NK-92 treated with Interleukin-12 subunit alpha and Interleukin-12 subunit beta, amount 100 ng/mL, for 24 hours (cell line): ENCODE results near the gene LTBR.

Experiments used
- DNase-seq: peaks from one replicate; lab custom pipeline; 2025; lab: John Stamatoyannopoulos, UW

LTBR gene

DNA sequence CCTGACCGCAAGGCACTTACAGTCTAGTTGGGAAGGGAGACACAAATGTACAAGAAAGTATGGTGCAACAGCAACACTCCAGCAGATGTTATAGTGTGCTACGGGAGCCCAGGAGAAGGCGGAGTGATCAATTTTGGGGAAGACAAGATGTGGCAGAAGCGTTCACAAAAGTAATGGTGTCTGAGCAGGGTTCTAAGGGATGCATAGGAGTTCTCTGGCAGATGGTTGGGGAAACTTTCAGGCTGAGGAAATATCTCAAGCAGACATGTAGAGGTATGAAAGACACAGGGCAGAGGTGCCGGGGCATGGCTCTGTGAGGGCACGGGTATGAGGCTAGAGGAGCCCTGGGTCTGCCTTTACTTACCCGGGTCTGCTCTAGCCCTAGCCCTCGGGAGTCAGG, 37.0 kb upstream of the LTBR start:
- no peak for DNase-seq

GRCh38 chr12:6347367-6348338, 36.3 kb upstream of the LTBR start:
- no peak for DNase-seq

DNA sequence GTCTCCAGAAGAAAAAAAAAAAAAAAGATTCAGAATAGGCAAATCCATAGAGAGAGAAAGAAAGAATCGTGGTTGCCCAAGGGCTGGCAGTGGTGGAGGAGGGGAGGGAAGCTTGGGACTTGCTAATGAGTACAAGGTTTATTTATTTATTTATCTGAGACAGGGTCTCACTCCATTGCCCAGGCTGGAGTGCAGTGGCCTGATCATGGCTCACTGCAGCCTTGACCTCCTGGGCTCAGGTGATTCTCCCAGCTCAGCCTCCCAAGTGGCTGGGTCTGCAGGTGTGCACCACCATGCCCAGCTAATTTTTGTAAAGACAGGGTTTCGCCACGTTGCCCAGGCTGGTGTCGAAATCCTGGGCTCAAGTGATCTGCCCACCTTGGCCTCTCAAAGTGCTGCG, 32.3 kb upstream of the LTBR start:
- no peak for DNase-seq

- no peak for DNase-seq
Measured at GRCh38 chr12:6352193-6353173, 31.5 kb upstream of the LTBR start.

- DNase-seq = no peak
Measured at GRCh38 chr12:6354495-6355393, 29.2 kb upstream of the LTBR start.

DNA sequence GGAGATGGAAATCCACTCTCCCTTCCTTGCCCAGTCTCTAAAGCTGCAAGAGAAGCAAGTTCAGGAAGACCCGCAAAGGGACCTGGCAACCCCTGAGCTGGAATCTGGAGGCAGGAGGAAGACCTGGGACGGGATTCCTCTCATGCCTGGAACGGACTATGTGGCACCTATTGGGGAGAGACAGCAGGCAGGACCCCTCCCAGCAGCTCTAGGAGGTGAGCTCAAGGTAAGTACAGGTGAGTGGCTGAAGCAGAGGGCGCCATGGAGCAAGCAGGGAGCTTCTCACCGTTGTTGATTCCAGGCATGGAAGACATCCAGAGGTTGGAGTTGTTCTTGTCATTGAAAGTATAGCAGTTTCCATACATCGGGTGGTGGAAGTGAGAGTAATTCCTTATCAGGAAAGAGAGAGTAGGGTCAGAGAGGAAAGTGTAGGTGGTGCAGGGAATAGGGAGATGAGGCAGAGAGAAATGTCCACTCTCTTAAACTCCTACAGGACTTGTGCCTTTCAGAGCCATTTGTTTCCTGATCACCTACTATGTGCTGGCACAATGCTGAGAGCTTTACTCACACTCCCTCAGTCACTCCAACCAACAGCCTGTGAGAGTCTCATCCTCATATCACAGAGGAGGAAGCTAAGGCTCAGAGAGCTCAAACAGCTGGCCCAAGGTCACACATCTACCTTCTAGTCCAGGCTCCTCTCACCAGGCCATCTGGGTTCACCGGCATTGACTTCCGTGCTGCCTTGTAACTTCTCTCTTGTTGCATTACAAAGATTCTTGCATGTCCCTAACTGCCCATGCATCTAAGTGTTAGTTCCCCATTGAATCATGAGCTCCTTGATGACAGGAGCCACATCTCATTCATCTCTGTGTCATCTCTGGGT, 28.2 kb upstream of the LTBR start:
- DNase-seq = no peak

DNA sequence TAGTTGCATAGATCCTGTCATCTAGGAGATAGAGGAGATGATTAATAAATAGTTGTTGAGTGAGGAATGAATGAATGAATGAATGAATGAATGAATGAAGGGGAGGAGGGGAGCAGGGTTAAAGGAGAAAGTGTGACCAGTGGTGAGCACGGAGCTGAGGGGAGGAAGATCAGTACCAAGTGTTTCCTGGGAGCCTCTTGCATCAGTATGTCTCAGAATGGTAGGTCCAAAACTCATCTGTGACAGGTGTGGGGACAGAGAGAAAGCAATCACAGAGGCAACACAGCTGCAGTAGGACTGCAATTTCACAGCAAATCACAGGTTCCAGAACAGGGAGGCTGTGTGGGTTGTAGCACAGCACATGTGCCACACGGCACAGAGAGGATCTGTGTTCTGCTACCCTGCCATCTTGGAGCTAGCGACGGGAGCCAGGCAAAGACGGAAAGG, 27.6 kb upstream of the LTBR start:
- no peak for DNase-seq

DNA sequence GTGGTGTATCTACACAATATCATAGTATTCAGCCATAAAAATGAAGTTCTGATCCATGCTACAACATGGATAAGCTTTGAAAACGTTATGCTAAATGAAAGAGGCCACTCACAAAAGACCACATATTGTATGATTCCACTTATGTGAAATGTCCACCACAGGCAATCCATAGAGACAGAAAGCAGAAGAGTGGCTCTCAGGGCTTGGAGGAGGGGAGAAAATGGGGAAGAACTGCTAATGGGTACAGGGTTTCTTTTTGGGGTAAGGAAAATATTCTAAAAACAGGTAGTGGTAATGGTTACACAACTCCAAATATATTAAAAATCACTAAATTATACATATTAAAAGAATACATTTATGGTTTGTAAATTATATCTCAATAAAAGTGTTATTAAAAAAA, 25.1 kb upstream of the LTBR start:
- no peak for DNase-seq

DNA sequence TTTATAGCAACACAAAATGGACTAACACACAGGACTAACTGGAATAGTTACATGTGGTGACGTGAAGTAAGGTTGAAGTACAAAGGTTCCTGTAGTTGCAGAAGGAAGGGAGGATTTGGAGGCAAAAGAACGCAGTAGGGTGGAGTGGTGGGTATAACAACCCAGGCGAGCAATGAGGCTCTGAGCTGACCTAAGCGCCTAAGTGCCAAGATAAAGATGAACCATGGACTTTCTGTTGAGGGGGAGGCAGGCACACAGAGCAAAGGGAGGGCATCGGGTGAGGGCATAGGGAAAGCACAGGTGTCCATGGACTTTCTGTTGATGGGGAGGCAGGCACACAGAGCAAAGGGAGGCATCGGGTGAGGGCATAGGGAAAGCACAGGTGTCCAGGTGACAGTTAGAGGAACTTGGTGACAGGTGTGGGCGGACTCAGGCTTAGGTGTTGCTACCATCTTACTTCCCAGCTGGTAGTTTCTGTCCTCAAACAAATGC, 23.8 kb upstream of the LTBR start:
- DNase-seq = no peak

DNA sequence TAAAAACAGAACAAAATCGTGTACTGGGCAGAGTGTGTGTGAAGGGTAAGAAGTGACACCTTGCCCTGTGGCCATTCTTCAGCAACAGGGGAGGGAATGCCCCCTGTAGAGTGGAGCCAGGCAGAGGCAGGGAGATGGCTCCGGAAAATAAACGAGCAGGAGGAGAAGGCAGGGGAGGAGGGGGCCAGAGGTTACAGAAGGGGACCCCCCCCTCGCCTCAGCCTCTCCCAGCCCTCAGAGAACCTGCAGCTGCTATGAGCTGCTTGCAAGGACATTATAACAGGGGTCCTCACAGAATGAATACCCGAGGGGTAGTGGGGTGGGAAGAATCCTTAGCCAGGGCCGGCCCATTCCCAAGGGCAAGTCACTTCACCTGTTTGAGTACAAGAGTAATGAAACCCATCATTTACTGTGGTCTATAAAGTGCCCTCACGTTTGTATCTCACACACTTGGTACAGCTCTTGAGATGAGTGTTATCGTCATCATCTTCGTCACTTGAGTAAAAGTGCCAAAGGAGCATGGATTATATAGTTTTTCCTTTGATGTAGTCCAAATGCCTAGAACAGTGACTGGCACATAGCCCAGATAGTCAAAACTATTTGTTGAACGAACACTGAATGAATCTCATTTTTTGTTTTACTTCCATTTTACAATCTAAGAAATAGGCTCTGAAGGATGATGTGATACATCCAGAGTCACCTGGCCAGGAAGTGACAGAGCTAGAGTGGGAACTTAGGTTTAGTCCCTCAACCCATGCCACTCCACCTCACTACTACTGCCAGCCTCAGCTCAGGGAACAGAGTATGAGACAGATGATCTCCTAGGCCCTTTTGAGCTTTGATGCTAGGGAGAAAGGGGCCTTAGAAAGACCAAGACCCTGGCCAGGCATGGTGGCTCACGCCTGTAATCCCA, 23.1 kb upstream of the LTBR start:
- no peak for DNase-seq

DNA sequence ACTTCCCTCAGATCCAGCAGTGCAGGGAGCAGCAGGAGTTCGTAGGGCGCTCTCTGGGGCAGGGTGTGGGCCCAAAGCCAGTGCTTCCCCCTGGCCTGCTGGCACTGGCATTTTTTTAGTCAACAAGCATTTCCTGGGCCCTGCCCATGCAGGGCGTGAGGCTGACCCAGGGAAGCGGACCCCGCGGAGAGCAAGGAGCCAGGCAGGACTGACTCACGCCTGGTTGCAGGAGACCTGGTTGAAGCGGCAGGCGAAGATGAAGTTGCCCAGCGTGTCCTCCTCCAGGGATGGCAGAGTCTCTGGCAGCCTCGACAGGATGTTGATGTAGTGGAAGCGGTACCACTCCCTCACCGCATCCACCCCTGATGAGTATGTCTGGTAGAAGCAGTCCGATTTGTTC, 22.1 kb upstream of the LTBR start:
- DNase-seq = no peak

DNA sequence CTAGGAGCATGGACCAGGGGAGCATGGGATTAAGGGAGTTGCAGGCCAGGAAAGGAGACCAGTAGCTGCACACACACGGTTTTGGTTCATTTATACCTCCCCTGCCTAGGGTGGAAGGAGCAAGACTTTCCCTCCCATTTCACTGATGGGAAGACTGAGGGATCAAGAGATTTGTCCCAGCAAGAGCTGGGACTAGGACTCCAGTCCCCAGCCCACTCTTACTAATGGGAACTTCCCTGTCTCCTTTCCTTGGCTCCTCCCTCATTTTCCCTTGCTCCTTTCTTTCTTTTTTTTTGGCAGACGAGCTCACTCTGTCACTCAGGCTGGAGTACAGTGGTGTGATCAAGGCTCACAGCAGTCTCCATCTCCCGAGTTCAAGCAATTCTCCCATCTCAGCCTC, 21.6 kb upstream of the LTBR start:
- DNase-seq = no peak

GRCh38 chr12:6363010-6363329, 21.0 kb upstream of the LTBR start:
- no peak for DNase-seq

DNA sequence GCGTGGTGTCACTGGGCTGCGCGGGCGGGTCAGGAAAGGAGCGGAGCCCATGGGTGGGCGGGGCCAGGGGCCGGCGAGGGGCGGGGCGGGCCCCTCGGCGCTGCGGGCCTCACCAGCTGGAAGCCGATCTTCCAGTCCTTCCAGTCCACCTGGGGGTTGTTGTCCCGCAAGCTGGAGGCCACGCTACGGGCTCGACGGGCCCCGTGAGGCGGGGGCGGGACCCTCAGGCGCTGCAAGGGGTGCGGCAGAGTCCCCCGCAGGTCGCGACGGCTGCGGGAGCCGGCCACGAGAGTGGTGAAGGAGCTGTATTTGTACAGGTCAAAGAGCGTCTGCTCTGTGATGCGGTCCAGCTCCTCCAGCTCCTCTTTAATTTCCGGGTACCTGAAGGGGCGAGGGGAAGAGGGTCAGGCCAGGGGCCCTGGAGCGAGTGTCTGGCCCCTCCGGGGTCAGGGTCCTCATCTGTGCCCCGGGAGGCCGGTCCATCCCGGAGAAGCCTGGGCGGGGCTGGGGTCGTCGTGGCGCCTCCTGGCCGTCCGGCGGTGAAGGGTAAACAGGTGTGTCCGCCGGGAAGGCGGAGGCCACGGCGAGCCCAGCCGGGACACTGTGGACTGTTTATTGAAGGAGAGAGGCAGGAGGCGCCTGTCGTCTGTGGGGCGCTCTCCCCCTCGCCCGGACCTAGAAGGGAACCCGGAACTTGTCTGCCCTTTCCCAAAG, 20.5 kb upstream of the LTBR start:
- no peak for DNase-seq

GRCh38 chr12:6364044-6364374, 20.0 kb upstream of the LTBR start:
- DNase-seq = no peak

GRCh38 chr12:6367065-6367968, 16.6 kb upstream of the LTBR start:
- DNase-seq = peak; percentile 13

DNA sequence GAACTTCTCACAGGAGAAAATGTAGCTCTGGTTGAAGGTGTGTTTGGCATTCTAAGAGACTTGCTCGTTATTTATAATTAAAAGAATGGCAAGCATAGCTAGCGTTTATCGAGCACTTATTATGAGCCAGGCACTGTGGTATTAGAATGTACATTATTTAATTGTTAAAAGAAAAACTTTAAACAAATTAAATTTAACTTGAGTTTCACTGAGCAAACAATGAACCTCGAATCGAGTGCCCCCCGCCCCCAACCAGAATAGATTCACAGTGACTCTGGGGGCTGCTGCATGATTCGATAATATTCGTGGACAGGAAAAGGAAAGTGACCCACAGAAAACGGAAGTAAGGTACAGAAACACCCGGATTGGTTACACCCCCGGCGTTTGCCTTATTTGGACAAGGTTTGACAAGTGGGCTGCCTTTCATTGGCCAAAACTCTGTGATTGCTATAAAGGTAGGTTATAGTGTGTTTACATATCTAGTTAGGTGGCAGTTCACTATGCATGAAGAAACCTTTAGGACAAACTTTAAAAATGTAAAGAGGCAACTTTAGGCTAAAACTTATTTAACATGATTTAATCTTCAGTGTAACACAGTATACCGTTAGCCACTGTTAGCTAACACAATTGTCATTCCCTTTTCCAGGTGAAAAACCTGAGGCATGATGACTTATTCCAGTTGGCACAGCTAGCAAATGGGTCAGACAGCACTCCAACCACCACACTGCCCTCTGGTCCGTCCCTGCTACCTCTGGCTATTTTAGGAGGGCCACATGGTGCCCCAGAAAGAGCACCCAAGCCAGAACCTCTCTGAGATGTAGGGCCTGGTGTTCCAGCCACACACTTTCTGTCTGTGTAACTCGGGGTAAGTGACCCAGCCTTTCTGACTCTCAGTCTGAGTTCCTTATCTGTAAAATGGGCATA, 15.7 kb upstream of the LTBR start:
- DNase-seq = no peak
